Measurements from ENCODE around the gene ADAMTS14. TPM values are rescaled to one million over a fixed set of nuclear protein-coding genes. Genes with fewer than 3 reads are reported as not detected.
A peak's percentile ranks its signal among the peaks of the same experiment; 100 is the strongest.

Gene ADAMTS14
- total RNA-seq, 4 donors from 2014 or later: 4.2 to 12.1 (median 7.4) TPM

- Histone ChIP-seq H3K27me3 (no peaks in the 10 kb centered on the region), H3K36me3 (no peaks in the 10 kb centered on the region), H3K9me3 (no peaks in the 10 kb centered on the region), H3K4me3 (no peak overlapping the region), H3K27ac (peak overlapping the region in 3 of 4 donors; percentile 26 to 61 (median 55)), H3K4me1 (peaks cover 0 to 43% (median 14%) of the 10 kb centered on the region in 4 donors)
- DNase-seq (ENCODE audit: low spot score in 2 of 2): no peak
- TF ChIP-seq EP300 (IDR thresholded peaks at IDR 0.05): no peak
- no peak for TF ChIP-seq POLR2A (IDR thresholded peaks at IDR 0.05)
- TF ChIP-seq CTCF (IDR thresholded peaks at IDR 0.05): no peak
- WGBS, 2 donors: 47 to 88% methylated on average over 2 to 14 of the region's 14 CpGs
These were observed 79.7 kb downstream of the ADAMTS14 start for GRCh38 chr10:70751991-70752390.

GRCh38 chr10:70752571-70752970 lies 80.3 kb downstream of the ADAMTS14 start:
- Histone ChIP-seq H3K9me3 (no peaks in the 10 kb centered on the region), H3K4me1 (peaks cover 0 to 38% (median 10%) of the 10 kb centered on the region in 4 donors), H3K36me3 (no peaks in the 10 kb centered on the region), H3K27me3 (no peaks in the 10 kb centered on the region), H3K4me3 (no peak overlapping the region), H3K27ac (peak overlapping the region in 2 of 4 donors; percentile 55 to 61)
- no peak for DNase-seq (ENCODE audit: low spot score in 2 of 2)
- no peak for TF ChIP-seq POLR2A (IDR thresholded peaks at IDR 0.05)
- TF ChIP-seq EP300 (IDR thresholded peaks at IDR 0.05): no peak
- no peak for TF ChIP-seq CTCF (IDR thresholded peaks at IDR 0.05)
- WGBS, 2 donors: 78 to 84% methylated on average over 6 to 7 of the region's 7 CpGs

GRCh38 chr10:70753026-70753663 lies 80.8 kb downstream of the ADAMTS14 start:
- Histone ChIP-seq H3K4me1 (peaks cover 0 to 32% (median 7%) of the 10 kb centered on the region in 4 donors), H3K9me3 (no peaks in the 10 kb centered on the region), H3K27ac (peak overlapping the region in 2 of 4 donors; percentile 55 to 61), H3K27me3 (no peaks in the 10 kb centered on the region), H3K4me3 (no peak overlapping the region), H3K36me3 (no peaks in the 10 kb centered on the region)
- no peak for DNase-seq (ENCODE audit: low spot score in 2 of 2)
- no peak for TF ChIP-seq EP300 (IDR thresholded peaks at IDR 0.05)
- TF ChIP-seq CTCF (IDR thresholded peaks at IDR 0.05): no peak
- no peak for TF ChIP-seq POLR2A (IDR thresholded peaks at IDR 0.05)
- 73 to 75% methylated on average over 10 of the region's 10 CpGs for WGBS, 2 donors

GRCh38 chr10:70753841-70754621 lies 81.7 kb downstream of the ADAMTS14 start:
- Histone ChIP-seq H3K36me3 (no peaks in the 10 kb centered on the region), H3K27ac (peak overlapping the region in 2 of 4 donors; percentile 61 to 67), H3K4me1 (peaks cover 0 to 29% (median 6%) of the 10 kb centered on the region in 4 donors), H3K27me3 (no peaks in the 10 kb centered on the region), H3K9me3 (no peaks in the 10 kb centered on the region), H3K4me3 (no peak overlapping the region)
- DNase-seq (ENCODE audit: low spot score in 2 of 2): no peak
- no peak for TF ChIP-seq POLR2A (IDR thresholded peaks at IDR 0.05)
- no peak for TF ChIP-seq CTCF (IDR thresholded peaks at IDR 0.05)
- TF ChIP-seq EP300 (IDR thresholded peaks at IDR 0.05): peak in 1 of 2 donors; percentile 11
- WGBS, 2 donors: 66 to 69% methylated on average over 15 of the region's 15 CpGs

All from tibial nerve (tissue), 4 donors.